Kidney (tissue), 14 donors: ENCODE data around the gene KHDRBS2. TPM values are rescaled to one million over a fixed set of nuclear protein-coding genes. Genes with fewer than 3 reads are reported as not detected.

Source experiments
- DNase-seq, 5 donors: peaks; one replicate each; pipeline ENCODE4 v3.0.0-alpha.2; 2013 to 2020
- FAIRE-seq: peaks from 2 replicates; lab custom pipeline; 2012; peaks lifted over from hg19 to GRCh38; lab: Jason Lieb, UNC
- H3K27ac ChIP-seq, 2 donors: one replicate each; pipeline ENCODE4 v1.7.0; 2013; ENCODE audit warnings: low read depth in 2 of 2, low read length in 2 of 2, inconsistent platforms in 1 of 2
- H3K27me3 ChIP-seq: one replicate; pipeline ENCODE4 v1.7.1; 2013; ENCODE audit warnings: low read length, inconsistent platforms; ENCODE audit not compliant: control insufficient read depth, insufficient read depth
- H3K36me3 ChIP-seq, 3 donors: one replicate each; pipeline versions ENCODE4 v1.7.0 to v1.7.1; 2013; ENCODE audit warnings: low read length in 3 of 3, control low read depth in 1 of 3, inconsistent platforms in 1 of 3; ENCODE audit not compliant: insufficient read depth in 3 of 3, control insufficient read depth in 2 of 3
- H3K4me1 ChIP-seq, 3 donors: one replicate each; pipeline versions ENCODE4 v1.7.0 to v1.7.1; 2013; ENCODE audit warnings: low read length in 3 of 3, inconsistent platforms in 1 of 3, low read depth in 1 of 3; ENCODE audit not compliant: control insufficient read depth in 2 of 3, insufficient read depth in 2 of 3
- H3K4me3 ChIP-seq, 3 donors: one replicate each; pipeline versions ENCODE4 v1.7.0 to v1.8.1; 2013; ENCODE audit warnings: low read length in 3 of 3, control low read depth in 1 of 3, inconsistent platforms in 1 of 3
- H3K9ac ChIP-seq, 3 donors: one replicate each; pipeline versions ENCODE4 v1.7.0 to v1.7.1; 2013; ENCODE audit warnings: low read length in 3 of 3, control low read depth in 1 of 3, inconsistent platforms in 1 of 3
- H3K9me3 ChIP-seq, 3 donors: one replicate each; pipeline versions ENCODE4 v1.7.0 to v1.7.1; 2013; ENCODE audit warnings: low read length in 3 of 3, control low read depth in 1 of 3, inconsistent platforms in 1 of 3; ENCODE audit not compliant: control insufficient read depth in 2 of 3, insufficient read depth in 1 of 3
- intact Hi-C: fragments of 100-400 bp; cut with DNase I; formaldehyde crosslinking; loops from one replicate; pipeline ENCODE4 v1.11.1; 2022
- polyA plus RNA-seq: library from polyadenylated mRNA; stranded (reverse); fragments of 350-450 nt; fragmentation: Illumina TruSeq; extraction: RNeasy Lipid Tissue Mini Kit (QIAGEN cat#74804); gene quantifications from one replicate; pipeline ENCODE4 v1.2.3, GENCODE V29; 2014; ENCODE audit warnings: low read depth, low replicate concordance; ENCODE audit not compliant: insufficient read depth
- total RNA-seq: library from RNA; stranded (reverse); fragmentation: NEBNext Ultra II Directional; extraction: Animal tissue kit (Norgen Biotek cat#: 25700); gene quantifications from one replicate; pipeline ENCODE4 v1.2.1, GENCODE V29; 2021
- TF ChIP-seq, protein P1 (sequence below): IDR thresholded peaks from 3 replicates; pipeline ENCODE4 v1.5.1; 2012; ENCODE audit warnings: mild to moderate bottlenecking, moderate library complexity, borderline replicate concordance; ENCODE audit not compliant: insufficient read depth; ENCODE audit errors: extremely low read depth
- donor health status: control.
- donor health status: control.
- donor health status: control.
- donor health status: control.
- donor health status: control.
- donor health status: DM: yes; HTN: yes; CAD: no.
- donor health status: Normal renal cell carcinoma (clear cell type).

Gene KHDRBS2
- total and polyA plus RNA-seq, 2 donors from 2014 or later, result 0.76 TPM; not detected in 1

DNA sequence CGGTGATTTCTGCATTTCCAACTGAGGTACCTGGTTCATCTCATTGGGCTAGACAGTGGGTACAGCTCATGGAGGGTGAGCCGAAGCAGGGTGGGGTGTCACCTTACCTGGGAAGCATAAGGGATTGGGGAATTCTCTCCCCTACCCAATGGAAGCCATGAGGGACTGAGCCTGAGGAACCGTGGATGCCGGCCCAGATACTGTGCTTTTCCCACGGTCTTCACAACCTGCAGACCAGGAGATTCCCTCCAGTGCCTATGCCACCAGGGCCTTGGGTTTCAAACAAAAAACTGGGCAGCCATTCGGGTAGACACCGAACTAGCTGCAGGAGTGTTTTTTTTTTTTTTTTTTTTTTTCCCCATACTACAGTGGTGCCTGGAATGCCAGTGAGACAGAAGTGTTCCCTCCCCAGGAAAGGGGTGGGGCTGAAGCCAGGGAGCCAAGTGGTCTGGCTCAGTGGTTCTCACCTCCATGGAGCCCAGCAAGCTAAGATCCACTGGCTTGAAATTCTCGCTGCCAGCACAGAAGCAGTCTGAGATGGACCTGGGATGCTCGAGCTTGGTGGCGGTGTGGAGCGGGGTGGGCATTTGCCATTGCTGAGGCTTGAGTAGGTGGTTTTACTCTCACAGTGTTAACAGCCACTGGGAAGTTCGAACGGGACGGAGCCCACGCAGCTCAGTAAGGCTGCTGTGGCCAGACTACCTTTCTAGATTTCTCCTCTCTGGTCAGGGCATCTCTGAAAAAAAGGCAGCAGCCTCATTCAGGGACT, 416.2 kb downstream of the KHDRBS2 start:
- Histone ChIP-seq H3K27ac (no peak overlapping the region), H3K27me3 (no peaks in the 10 kb centered on the region), H3K36me3 (no peaks in the 10 kb centered on the region), H3K9ac (no peak overlapping the region), H3K4me1 (no peaks in the 10 kb centered on the region), H3K4me3 (no peak overlapping the region), H3K9me3 (peaks cover 0 to 3% (median 0%) of the 10 kb centered on the region in 3 donors)
- TF ChIP-seq, protein P1, sequence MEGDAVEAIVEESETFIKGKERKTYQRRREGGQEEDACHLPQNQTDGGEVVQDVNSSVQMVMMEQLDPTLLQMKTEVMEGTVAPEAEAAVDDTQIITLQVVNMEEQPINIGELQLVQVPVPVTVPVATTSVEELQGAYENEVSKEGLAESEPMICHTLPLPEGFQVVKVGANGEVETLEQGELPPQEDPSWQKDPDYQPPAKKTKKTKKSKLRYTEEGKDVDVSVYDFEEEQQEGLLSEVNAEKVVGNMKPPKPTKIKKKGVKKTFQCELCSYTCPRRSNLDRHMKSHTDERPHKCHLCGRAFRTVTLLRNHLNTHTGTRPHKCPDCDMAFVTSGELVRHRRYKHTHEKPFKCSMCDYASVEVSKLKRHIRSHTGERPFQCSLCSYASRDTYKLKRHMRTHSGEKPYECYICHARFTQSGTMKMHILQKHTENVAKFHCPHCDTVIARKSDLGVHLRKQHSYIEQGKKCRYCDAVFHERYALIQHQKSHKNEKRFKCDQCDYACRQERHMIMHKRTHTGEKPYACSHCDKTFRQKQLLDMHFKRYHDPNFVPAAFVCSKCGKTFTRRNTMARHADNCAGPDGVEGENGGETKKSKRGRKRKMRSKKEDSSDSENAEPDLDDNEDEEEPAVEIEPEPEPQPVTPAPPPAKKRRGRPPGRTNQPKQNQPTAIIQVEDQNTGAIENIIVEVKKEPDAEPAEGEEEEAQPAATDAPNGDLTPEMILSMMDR, result no peak
- FAIRE-seq (no peak), DNase-seq (peak in 1 of 5 donors; percentile 39)
- intact Hi-C loops, result no loop called here

DNA sequence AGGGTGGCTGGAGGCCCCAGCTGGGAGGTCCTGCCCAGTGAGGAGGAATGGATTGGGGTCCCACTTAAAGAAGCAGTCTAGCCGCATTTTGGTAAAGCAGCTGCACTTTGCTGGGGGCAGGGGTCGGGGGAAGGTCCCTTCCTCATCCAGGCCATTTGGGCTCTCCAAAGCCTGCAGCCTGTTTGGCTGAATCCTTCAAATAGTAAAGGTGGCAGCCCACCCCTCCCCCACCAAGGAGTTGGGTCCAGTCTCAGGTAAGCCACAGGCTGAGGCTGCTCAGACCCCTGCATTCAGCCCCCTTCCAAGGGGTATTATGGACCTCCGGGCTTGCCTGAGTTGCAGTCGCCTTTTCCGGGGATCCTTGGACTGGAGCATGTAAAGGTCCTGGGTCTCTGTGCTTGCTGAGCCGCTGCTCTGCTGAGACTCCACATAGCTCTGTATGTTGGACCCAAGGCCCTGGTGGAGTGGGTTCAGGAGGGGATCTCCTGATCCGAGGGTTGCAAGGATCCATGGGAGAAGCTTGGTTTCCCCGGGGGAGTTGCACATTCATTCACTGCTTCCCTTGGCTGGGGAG, 417.4 kb downstream of the KHDRBS2 start:
- Histone ChIP-seq H3K27me3 (no peaks in the 10 kb centered on the region), H3K27ac (no peak overlapping the region), H3K4me3 (no peak overlapping the region), H3K9ac (no peak overlapping the region), H3K4me1 (no peaks in the 10 kb centered on the region), H3K36me3 (no peaks in the 10 kb centered on the region), H3K9me3 (peaks cover 0 to 3% (median 3%) of the 10 kb centered on the region in 3 donors)
- peak in 1 of 5 donors; percentile 51 for DNase-seq
- intact Hi-C loops, result no loop called here
- no peak for FAIRE-seq
- TF ChIP-seq, protein P1, result no peak

DNA sequence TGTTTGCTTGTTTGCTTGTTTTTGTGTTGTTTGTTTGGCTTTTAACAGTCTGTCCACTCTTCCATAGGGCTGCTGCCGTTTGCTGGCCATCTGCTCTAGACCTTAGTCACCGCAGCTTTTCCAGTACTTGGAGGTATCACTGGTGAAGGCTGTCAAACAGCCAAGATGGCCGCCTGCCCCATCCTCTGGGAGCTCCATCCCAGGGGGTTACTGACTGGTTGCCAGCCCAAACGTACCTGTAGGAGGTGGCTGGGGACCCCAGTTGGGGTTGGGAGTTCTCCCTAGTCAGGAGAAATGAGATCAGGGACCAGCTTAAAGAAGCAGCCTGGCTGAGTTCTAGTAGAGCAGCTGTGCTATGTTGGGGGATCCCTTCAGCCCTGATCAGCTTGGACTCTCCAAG, 418.4 kb downstream of the KHDRBS2 start:
- Histone ChIP-seq H3K27ac (no peak overlapping the region), H3K4me3 (no peak overlapping the region), H3K9me3 (peaks cover 0 to 4% (median 3%) of the 10 kb centered on the region in 3 donors), H3K4me1 (no peaks in the 10 kb centered on the region), H3K36me3 (no peaks in the 10 kb centered on the region), H3K9ac (no peak overlapping the region), H3K27me3 (no peaks in the 10 kb centered on the region)
- intact Hi-C loops, result no loop called here
- TF ChIP-seq, protein P1, result no peak
- no peak for DNase-seq
- FAIRE-seq, result no peak
